ENCODE results near the gene CDC42BPA. TPM values are rescaled to one million over a fixed set of nuclear protein-coding genes. Genes with fewer than 3 reads are reported as not detected.
"Not testable (repeated sequence)": the region's sequence is repeated elsewhere in the genome, so short reads cannot be mapped to it uniquely, and the experiment has no call there.

CDC42BPA gene
- total RNA-seq, 1 experiment from 2014 or later = 11.8 TPM

- in situ Hi-C loops (cut with HindIII; ENCODE audit: low pct_unique_long_range_greater_than_20kb, low sequenced_read_pairs) = no loop called here
Measured at GRCh38 chr1:227125929-227126545, 192.3 kb downstream of the CDC42BPA start.

DNA sequence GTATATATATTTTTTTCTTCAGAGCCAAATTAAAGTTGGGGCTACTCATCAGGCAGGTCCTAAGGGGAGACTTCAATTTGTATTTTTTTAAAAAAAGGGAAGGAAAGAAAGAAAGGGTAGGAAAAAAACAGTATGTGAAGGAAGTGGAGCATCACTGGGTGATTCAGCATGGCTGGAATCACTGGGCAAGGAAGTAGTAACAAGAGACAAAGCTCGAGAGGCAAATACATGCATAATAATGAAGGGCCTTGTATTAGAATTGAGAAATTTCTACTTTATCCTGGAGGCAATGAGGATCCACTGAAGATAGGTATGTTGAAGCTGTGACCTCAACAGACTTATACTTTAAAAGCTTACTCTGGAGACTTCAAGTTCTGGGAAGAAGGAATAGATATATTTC, 193.8 kb downstream of the CDC42BPA start:
- no peak for DNase-seq (ENCODE audit: low read depth)
- in situ Hi-C loops (cut with HindIII; ENCODE audit: low pct_unique_long_range_greater_than_20kb, low sequenced_read_pairs) = no loop called here

More at GRCh38 chr1:227125929-227126545, 192.3 kb downstream of the CDC42BPA start:
- no peak for DNase-seq (ENCODE audit: low read depth)

DNA sequence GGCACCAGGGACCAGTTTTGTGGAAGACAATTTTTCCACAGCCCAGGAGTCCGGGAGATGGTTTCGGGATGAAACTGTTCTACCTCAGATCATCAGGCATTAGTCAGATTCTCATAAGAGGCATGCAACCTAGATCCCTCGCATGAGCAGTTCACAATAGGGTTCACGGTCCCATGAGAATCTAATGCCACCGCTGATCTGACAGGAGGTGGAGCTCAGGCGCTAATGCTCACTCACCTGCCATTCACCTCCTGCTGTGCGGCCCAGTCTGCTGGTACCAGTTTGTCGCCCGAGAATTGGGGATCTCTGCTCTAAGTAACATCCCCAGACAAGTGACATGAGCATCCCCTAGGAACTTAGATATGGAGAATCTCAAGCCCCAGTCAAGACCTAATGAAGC, 197.5 kb downstream of the CDC42BPA start:
- in situ Hi-C loops (cut with HindIII; ENCODE audit: low pct_unique_long_range_greater_than_20kb, low sequenced_read_pairs) = no loop called here

GRCh38 chr1:227112538-227112937, 205.8 kb downstream of the CDC42BPA start:
- no peak for DNase-seq (ENCODE audit: low read depth)
- in situ Hi-C loops (cut with HindIII; ENCODE audit: low pct_unique_long_range_greater_than_20kb, low sequenced_read_pairs) = no loop called here

More for the DNA sequence above, 197.5 kb downstream of the CDC42BPA start:
- no peak for DNase-seq (ENCODE audit: low read depth)

GRCh38 chr1:227111782-227112181, 206.5 kb downstream of the CDC42BPA start:
- no peak for DNase-seq (ENCODE audit: low read depth)
- in situ Hi-C loops (cut with HindIII; ENCODE audit: low pct_unique_long_range_greater_than_20kb, low sequenced_read_pairs) = no loop called here

- in situ Hi-C loops (cut with HindIII; ENCODE audit: low pct_unique_long_range_greater_than_20kb, low sequenced_read_pairs); DNase-seq (ENCODE audit: low read depth): not testable (repeated sequence)
Measured at GRCh38 chr1:227105291-227105690, 213.0 kb downstream of the CDC42BPA start.

GRCh38 chr1:227102056-227102455, 216.2 kb downstream of the CDC42BPA start:
- in situ Hi-C loops (cut with HindIII; ENCODE audit: low pct_unique_long_range_greater_than_20kb, low sequenced_read_pairs) = no loop called here

GRCh38 chr1:227094249-227094966, 223.9 kb downstream of the CDC42BPA start:
- in situ Hi-C loops (cut with HindIII; ENCODE audit: low pct_unique_long_range_greater_than_20kb, low sequenced_read_pairs) = no loop called here
- peak; percentile 16 for DNase-seq (ENCODE audit: low read depth)

More at GRCh38 chr1:227102056-227102455, 216.2 kb downstream of the CDC42BPA start:
- no peak for DNase-seq (ENCODE audit: low read depth)

DNA sequence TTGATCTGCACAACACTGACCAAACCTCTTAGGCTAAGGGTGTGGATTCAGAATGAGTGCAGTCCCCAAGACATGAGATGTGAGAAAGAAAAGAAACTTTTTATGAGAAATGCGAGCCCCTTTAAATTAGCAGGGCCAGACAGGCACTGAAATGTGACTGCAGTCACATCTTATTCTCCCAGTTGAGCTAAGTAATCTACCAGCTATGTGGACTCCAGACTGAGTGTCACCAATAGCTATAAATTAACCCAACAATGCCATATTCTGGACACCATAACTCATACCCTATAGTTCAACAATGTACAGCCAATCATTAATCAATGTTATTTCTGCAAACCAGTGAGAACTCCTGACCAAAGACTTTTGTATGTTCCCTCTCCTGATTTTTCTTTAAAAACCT, 225.0 kb downstream of the CDC42BPA start:
- no peak for DNase-seq (ENCODE audit: low read depth)
- in situ Hi-C loops (cut with HindIII; ENCODE audit: low pct_unique_long_range_greater_than_20kb, low sequenced_read_pairs) = no loop called here

- in situ Hi-C loops (cut with HindIII; ENCODE audit: low pct_unique_long_range_greater_than_20kb, low sequenced_read_pairs) = no loop called here
- no peak for DNase-seq (ENCODE audit: low read depth)
Measured at GRCh38 chr1:227092069-227092468, 226.2 kb downstream of the CDC42BPA start.

GRCh38 chr1:227086636-227087035, 231.7 kb downstream of the CDC42BPA start:
- DNase-seq (ENCODE audit: low read depth) = no peak

GRCh38 chr1:227082999-227083746, 235.1 kb downstream of the CDC42BPA start:
- in situ Hi-C loops (cut with HindIII; ENCODE audit: low pct_unique_long_range_greater_than_20kb, low sequenced_read_pairs) = no loop called here

More at GRCh38 chr1:227086636-227087035, 231.7 kb downstream of the CDC42BPA start:
- in situ Hi-C loops (cut with HindIII; ENCODE audit: low pct_unique_long_range_greater_than_20kb, low sequenced_read_pairs) = no loop called here

GRCh38 chr1:227077783-227078182, 240.5 kb downstream of the CDC42BPA start:
- in situ Hi-C loops (cut with HindIII; ENCODE audit: low pct_unique_long_range_greater_than_20kb, low sequenced_read_pairs) = no loop called here

More at GRCh38 chr1:227082999-227083746, 235.1 kb downstream of the CDC42BPA start:
- no peak for DNase-seq (ENCODE audit: low read depth)

GRCh38 chr1:227073786-227074185, 244.5 kb downstream of the CDC42BPA start:
- DNase-seq (ENCODE audit: low read depth) = no peak
- in situ Hi-C loops (cut with HindIII; ENCODE audit: low pct_unique_long_range_greater_than_20kb, low sequenced_read_pairs) = no loop called here

More at GRCh38 chr1:227077783-227078182, 240.5 kb downstream of the CDC42BPA start:
- no peak for DNase-seq (ENCODE audit: low read depth)

DNA sequence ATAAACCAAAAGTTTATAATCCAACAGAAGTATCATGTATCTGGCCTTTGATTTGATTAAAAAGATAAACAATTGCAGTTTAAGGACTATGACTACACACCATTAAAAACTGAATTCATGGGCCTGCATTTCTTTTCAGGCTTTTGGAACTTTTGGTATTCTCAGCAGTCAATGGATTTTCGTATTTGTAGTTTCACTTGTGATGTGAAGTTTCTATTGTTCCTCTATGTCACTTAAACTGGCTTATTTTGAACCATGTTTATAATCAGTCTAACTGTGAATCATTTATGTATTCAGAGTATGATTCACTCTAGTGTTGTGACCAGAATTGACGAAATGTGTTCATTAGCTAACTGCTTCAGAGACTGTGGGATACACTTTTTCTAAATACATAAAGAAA, 245.3 kb downstream of the CDC42BPA start:
- in situ Hi-C loops (cut with HindIII; ENCODE audit: low pct_unique_long_range_greater_than_20kb, low sequenced_read_pairs) = no loop called here
- DNase-seq (ENCODE audit: low read depth) = no peak

DNA sequence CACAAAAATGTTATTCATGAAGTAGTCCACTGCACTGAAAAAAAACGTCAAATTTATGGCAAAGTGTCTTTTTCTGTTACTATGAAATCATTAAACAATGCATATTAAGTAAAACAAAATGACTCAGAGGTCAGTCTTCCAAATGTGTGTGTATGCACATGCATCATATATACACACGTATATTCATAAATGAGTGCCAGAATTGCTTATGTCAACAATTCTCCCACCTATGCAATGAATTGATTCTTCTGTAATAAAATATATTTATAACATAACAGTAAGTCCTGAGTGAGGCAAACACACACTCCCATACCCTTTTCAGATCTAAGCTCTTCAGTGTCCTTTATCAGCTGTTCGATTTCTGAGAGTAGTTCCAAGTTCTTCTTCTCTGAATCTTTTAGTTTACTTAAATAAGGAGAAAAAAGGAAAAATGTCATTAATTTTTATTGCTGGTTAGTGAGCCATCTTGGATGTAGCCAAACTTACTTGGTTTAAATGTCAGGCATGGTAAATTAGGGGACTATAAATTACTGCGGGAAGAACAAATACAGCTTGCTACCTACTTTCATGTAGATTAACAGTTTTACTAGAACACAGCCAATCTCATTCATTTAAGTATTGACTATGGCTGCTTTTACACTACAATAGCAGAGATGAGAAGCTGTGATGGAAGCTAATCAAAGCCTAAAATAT, 246.3 kb downstream of the CDC42BPA start:
- no peak for DNase-seq (ENCODE audit: low read depth)
- in situ Hi-C loops (cut with HindIII; ENCODE audit: low pct_unique_long_range_greater_than_20kb, low sequenced_read_pairs) = no loop called here

- in situ Hi-C loops (cut with HindIII; ENCODE audit: low pct_unique_long_range_greater_than_20kb, low sequenced_read_pairs) = no loop called here
Measured at GRCh38 chr1:227070638-227071285, 247.5 kb downstream of the CDC42BPA start.

GRCh38 chr1:227069490-227069889, 248.8 kb downstream of the CDC42BPA start:
- no peak for DNase-seq (ENCODE audit: low read depth)
- in situ Hi-C loops (cut with HindIII; ENCODE audit: low pct_unique_long_range_greater_than_20kb, low sequenced_read_pairs) = no loop called here

More at GRCh38 chr1:227070638-227071285, 247.5 kb downstream of the CDC42BPA start:
- DNase-seq (ENCODE audit: low read depth) = no peak
